H1 (cell line): ENCODE results near the gene ARHGEF6. TPM values are rescaled to one million over a fixed set of nuclear protein-coding genes. Genes with fewer than 3 reads are reported as not detected.

Source experiments
- CTCF ChIA-PET: fragments of 300-600 bp; sonication (Branson Sonifier 250); formaldehyde crosslinking; loops from one replicate; lab custom pipeline; 2021; ENCODE audit not compliant: partially characterized antibody; lab: Charles Lee
- POLR2A ChIA-PET: fragments of 300-600 bp; sonication (Branson Sonifier 250); formaldehyde crosslinking; loops from one replicate; lab custom pipeline; 2021; ENCODE audit warnings: inconsistent platforms; ENCODE audit not compliant: partially characterized antibody; lab: Charles Lee
- DNase-seq, 2 experiments: peaks; one replicate each; pipeline versions ENCODE4 v3.0.0 to v3.0.0-alpha.2; 2010 to 2022; ENCODE audit warnings: low spot score in 2 of 2, low read depth in 1 of 2, mixed read lengths in 1 of 2
- FAIRE-seq: peaks from 2 replicates; lab custom pipeline; 2011; peaks lifted over from hg19 to GRCh38; lab: Jason Lieb, UNC
- H2AFZ ChIP-seq: 2 replicates; pipeline ENCODE4 v1.8.1; 2012; ENCODE audit warnings: low read length, inconsistent platforms
- H2AK5ac ChIP-seq: 2 replicates; pipeline ENCODE4 v1.6.1; 2013; ENCODE audit warnings: low read depth, low read length
- H2BK120ac ChIP-seq: replicated peaks from 2 replicates; pipeline ENCODE3; 2013; ENCODE audit warnings: low read depth, low read length, inconsistent platforms
- H2BK12ac ChIP-seq: 2 replicates; pipeline ENCODE4 v1.6.1; 2013; ENCODE audit warnings: low read depth, low read length
- H2BK15ac ChIP-seq: 2 replicates; pipeline ENCODE4 v1.6.1; 2013; ENCODE audit warnings: low read length
- H2BK20ac ChIP-seq: 2 replicates; pipeline ENCODE4 v1.6.1; 2013; ENCODE audit warnings: low read length
- H2BK5ac ChIP-seq: 2 replicates; pipeline ENCODE4 v1.6.1; 2013; ENCODE audit warnings: low read depth, low read length
- H3K14ac ChIP-seq: 2 replicates; pipeline ENCODE4 v1.6.1; 2013; ENCODE audit warnings: inconsistent platforms; ENCODE audit not compliant: insufficient read length
- H3K18ac ChIP-seq: 2 replicates; pipeline ENCODE4 v1.6.1; 2013; ENCODE audit warnings: low read length; ENCODE audit errors: extremely low read depth
- H3K23ac ChIP-seq: 2 replicates; pipeline ENCODE4 v1.6.1; 2013; ENCODE audit warnings: inconsistent platforms; ENCODE audit not compliant: insufficient read length
- H3K23me2 ChIP-seq: 2 replicates; pipeline ENCODE4 v1.6.1; 2013; ENCODE audit warnings: low read depth, low read length
- H3K27ac ChIP-seq: 2 replicates; pipeline ENCODE4 v1.6.1; 2011; ENCODE audit warnings: low read depth, low read length, inconsistent platforms
- H3K27me3 ChIP-seq, 4 experiments: replicated peaks in 1 of 4; 1 replicate in 1 of 4; 2 replicates in 3 of 4; pipeline versions ENCODE4 v1.6.1 to v1.8.1; 2011 to 2013; ENCODE audit warnings: low read length in 3 of 4, mild to moderate bottlenecking in 3 of 4, inconsistent platforms in 2 of 4, mixed read lengths in 2 of 4, moderate library complexity in 1 of 4; ENCODE audit not compliant: control insufficient read depth in 3 of 4, insufficient read depth in 3 of 4; ENCODE audit errors: extremely low read depth in 1 of 4
- H3K36me3 ChIP-seq, 4 experiments: 2 replicates each; pipeline versions ENCODE4 v1.6.1 to v1.8.1; 2011 to 2013; ENCODE audit warnings: mild to moderate bottlenecking in 4 of 4, low read length in 3 of 4, moderate library complexity in 2 of 4, control low read depth in 1 of 4, inconsistent platforms in 1 of 4; ENCODE audit not compliant: insufficient read depth in 4 of 4, control insufficient read depth in 2 of 4
- H3K4ac ChIP-seq: replicated peaks from 2 replicates; pipeline ENCODE3; 2013; ENCODE audit warnings: low read length, low read depth, mixed read lengths, inconsistent platforms; ENCODE audit not compliant: insufficient read length
- H3K4me1 ChIP-seq, 4 experiments: replicated peaks in 1 of 4; 1 replicate in 1 of 4; 2 replicates in 3 of 4; pipeline versions ENCODE4 v1.6.1 to v1.8.1; 2011 to 2013; ENCODE audit warnings: low read length in 3 of 4, inconsistent platforms in 2 of 4, mixed read lengths in 1 of 4; ENCODE audit not compliant: insufficient read depth in 4 of 4, control insufficient read depth in 3 of 4
- H3K4me2 ChIP-seq, 2 experiments: 2 replicates each; pipeline versions ENCODE4 v1.6.1 to v1.8.1; 2011 to 2013; ENCODE audit warnings: low read depth in 2 of 2, low read length in 2 of 2, control low read depth in 1 of 2, inconsistent platforms in 1 of 2, mild to moderate bottlenecking in 1 of 2; ENCODE audit not compliant: insufficient read depth in 1 of 2
- H3K4me3 ChIP-seq, 4 experiments: fragments of 200-600, 300-600 bp in 1 of 4; sonication (generic), shearing (Covaris generic), sonication (Bioruptor Twin) in 1 of 4; 2 replicates each; pipeline versions ENCODE4 v1.5.1 to v1.8.1; 2011 to 2016; ENCODE audit warnings: low read length in 4 of 4, low read depth in 3 of 4, control low read depth in 2 of 4, inconsistent platforms in 2 of 4, mild to moderate bottlenecking in 2 of 4, mixed read lengths in 1 of 4, moderate library complexity in 1 of 4; ENCODE audit not compliant: insufficient read depth in 2 of 4; ENCODE audit errors: extremely low read depth in 1 of 4
- H3K56ac ChIP-seq: replicated peaks from 2 replicates; pipeline ENCODE3; 2013; ENCODE audit warnings: low read depth, mild to moderate bottlenecking, mixed read lengths, low read length, inconsistent platforms; ENCODE audit not compliant: insufficient read length
- H3K79me1 ChIP-seq: 2 replicates; pipeline ENCODE4 v1.6.1; 2013; ENCODE audit warnings: low read depth, low read length, control low read depth
- H3K79me2 ChIP-seq, 2 experiments: 2 replicates each; pipeline versions ENCODE4 v1.6.1 to v1.8.1; 2012 to 2013; ENCODE audit warnings: low read length in 2 of 2, mild to moderate bottlenecking in 2 of 2, inconsistent platforms in 1 of 2; ENCODE audit not compliant: insufficient read depth in 2 of 2, control insufficient read depth in 1 of 2
- H3K9ac ChIP-seq, 4 experiments: replicated peaks in 1 of 4; 1 replicate in 1 of 4; 2 replicates in 3 of 4; pipeline versions ENCODE4 v1.6.1 to v1.8.1; 2011 to 2013; ENCODE audit warnings: low read depth in 3 of 4, low read length in 3 of 4, control low read depth in 2 of 4, mild to moderate bottlenecking in 2 of 4, moderate library complexity in 2 of 4, inconsistent platforms in 1 of 4; ENCODE audit errors: extremely low read depth in 1 of 4
- H3K9me3 ChIP-seq, 2 experiments: 2 replicates each; pipeline versions ENCODE4 v1.6.1 to v1.8.1; 2012 to 2013; ENCODE audit warnings: mild to moderate bottlenecking in 2 of 2, moderate library complexity in 2 of 2, control low read depth in 1 of 2, inconsistent platforms in 1 of 2, low read depth in 1 of 2, low read length in 1 of 2, mixed read lengths in 1 of 2; ENCODE audit not compliant: insufficient read depth in 2 of 2
- H4K20me1 ChIP-seq, 2 experiments: replicated peaks in 1 of 2; 2 replicates each; pipeline versions ENCODE3 to v1.8.1; 2011 to 2013; ENCODE audit warnings: inconsistent platforms in 2 of 2, low read length in 2 of 2, mild to moderate bottlenecking in 1 of 2; ENCODE audit not compliant: insufficient read depth in 2 of 2, control insufficient read depth in 1 of 2
- H4K5ac ChIP-seq: 2 replicates; pipeline ENCODE4 v1.6.1; 2013; ENCODE audit warnings: low read length, low read depth, mixed read lengths, inconsistent platforms; ENCODE audit not compliant: insufficient read length
- H4K8ac ChIP-seq: 2 replicates; pipeline ENCODE4 v1.8.0; 2013; ENCODE audit warnings: mild to moderate bottlenecking, moderate library complexity, low read length, inconsistent platforms; ENCODE audit not compliant: insufficient read depth; ENCODE audit errors: extremely low read depth
- H4K91ac ChIP-seq: replicated peaks from 2 replicates; pipeline ENCODE3; 2013; ENCODE audit warnings: low read length, mixed read lengths, inconsistent platforms; ENCODE audit not compliant: insufficient read length
- BRCA1 ChIP-seq: IDR thresholded peaks from 2 replicates; pipeline ENCODE4 v1.6.1; 2012; ENCODE audit warnings: low read depth, low read length, improper control_type of control experiment
- SRF ChIP-seq: IDR thresholded peaks from 2 replicates; pipeline ENCODE4 v1.6.1; 2011; ENCODE audit warnings: mild to moderate bottlenecking, low read depth, low read length, moderate library complexity
- WGBS, 2 experiments: shearing (Covaris generic) in 1 of 2; methylation state at CpG; one replicate each; pipeline versions ENCODE4 v1.1.6 to v1.1.7; 2013 to 2015; ENCODE audit warnings: low lambda C conversion rate in 2 of 2, mixed read lengths in 2 of 2, inconsistent platforms in 1 of 2, low coverage in 1 of 2, missing lambda C conversion rate in 1 of 2; ENCODE audit not compliant: insufficient replicate concordance in 2 of 2, insufficient coverage in 1 of 2, insufficient read length in 1 of 2; ENCODE audit errors: extremely low coverage in 1 of 2, missing lambda C conversion rate in 1 of 2; 5-methylcytosine and 5-hydroxymethylcytosine counted together
- polyA plus RNA-seq, 7 experiments: library from polyadenylated mRNA; depleted of rRNA in 3 of 7; stranded (reverse) in 5 of 7; unstranded in 2 of 7; fragments of >200 nt in 5 of 7; fragments of 200-250 nt in 2 of 7; gene quantifications; 1 replicate in 5 of 7; 2 replicates in 1 of 7; 4 replicates in 1 of 7; pipeline versions ENCODE4 v1.2.1 to v1.2.3, GENCODE V29; 2011 to 2013; ENCODE audit warnings: missing spikeins in 2 of 7, mixed read lengths in 2 of 7
- total RNA-seq: library from RNA; stranded (reverse); fragmentation: NEBNext Ultra II Directional; extraction: Animal tissue kit (Norgen Biotek cat#: 25700); gene quantifications from 2 replicates; pipeline ENCODE4 v1.2.1, GENCODE V29; 2021

ARHGEF6 gene
- total and polyA plus RNA-seq, 2 of the 8 experiments (the other 6 are each of a cell fraction or from before 2014, with no cell fraction given) = 3.6 to 3.7 TPM

- H2BK12ac ChIP-seq = no peak overlapping the region
- no peak overlapping the region for H3K14ac ChIP-seq
- no peak overlapping the region for H2BK120ac ChIP-seq
- FAIRE-seq (no peak), DNase-seq (no peak)
- H2BK5ac ChIP-seq = no peak overlapping the region
- no peak for TF ChIP-seq BRCA1
- no peak for TF ChIP-seq SRF
- no peak overlapping the region for H3K23ac ChIP-seq
- no peaks in the 10 kb centered on the region for H3K27me3 ChIP-seq
- H3K27ac ChIP-seq = no peak overlapping the region
- no peaks in the 10 kb centered on the region for H3K23me2 ChIP-seq
- H3K4me2 ChIP-seq = no peak overlapping the region
- no peak overlapping the region for H2AK5ac ChIP-seq
- no peak overlapping the region for H3K56ac ChIP-seq
- no peaks in the 10 kb centered on the region for H4K20me1 ChIP-seq
- no peak overlapping the region for H3K9ac ChIP-seq
- no peak overlapping the region for H3K4ac ChIP-seq
- WGBS, 2 experiments = 89% methylated on average over 6 of the region's 6 CpGs; no CpG with 5 or more reads in 1 of the 2 experiments
- H3K36me3 ChIP-seq = no peaks in the 10 kb centered on the region; a peak in 1 of 8 replicates
- POLR2A ChIA-PET = no interaction called here
- no peaks in the 10 kb centered on the region for H3K79me2 ChIP-seq
- H4K91ac ChIP-seq = no peak overlapping the region
- H3K9me3 ChIP-seq = no peaks in the 10 kb centered on the region
- H2BK20ac ChIP-seq = no peak overlapping the region
- no peak overlapping the region for H3K4me3 ChIP-seq
- H3K18ac ChIP-seq = no peak overlapping the region
- CTCF ChIA-PET = interaction anchor here (0.9 kb wide), 1 partner anchor 30 kb away, joined by 3 read pairs; no protein-coding TSS in a partner anchor
- H4K8ac ChIP-seq = no peak overlapping the region
- no peak overlapping the region for H2BK15ac ChIP-seq
- H3K4me1 ChIP-seq = no peaks in the 10 kb centered on the region
- no peak overlapping the region for H4K5ac ChIP-seq
- no peaks in the 10 kb centered on the region for H3K79me1 ChIP-seq
- no peak overlapping the region for H2AFZ ChIP-seq
Measured at GRCh38 chrX:136665258-136665900, 115.4 kb downstream of the ARHGEF6 start.
